CD1c-positive myeloid dendritic cell (primary cell): ENCODE results near the gene RARB.

Experiments
- DNase-seq: peaks from one replicate; pipeline ENCODE4 v3.0.0-alpha.2; 2016; ENCODE audit errors: extremely low spot score

RARB gene

DNA sequence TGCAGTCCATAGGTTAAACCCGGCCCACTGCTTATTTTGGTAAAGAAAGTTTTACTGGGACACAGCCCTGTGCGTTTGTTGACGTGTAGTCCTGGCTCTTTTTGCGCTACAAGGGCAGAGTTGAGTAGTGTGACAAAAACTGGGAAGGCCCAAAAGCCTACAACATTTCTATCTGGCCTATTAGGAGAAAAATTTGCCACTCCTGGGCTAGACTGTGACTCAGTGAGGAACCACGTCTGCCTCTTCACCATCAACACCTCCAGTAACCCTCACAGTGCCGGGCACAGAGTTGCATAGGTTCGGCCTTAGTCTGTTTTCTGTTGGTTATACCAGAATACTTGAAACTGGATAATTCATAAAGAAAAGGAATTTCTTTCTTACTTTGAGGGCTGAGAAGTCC lies 126.3 kb downstream of the RARB start:
- no peak for DNase-seq

DNA sequence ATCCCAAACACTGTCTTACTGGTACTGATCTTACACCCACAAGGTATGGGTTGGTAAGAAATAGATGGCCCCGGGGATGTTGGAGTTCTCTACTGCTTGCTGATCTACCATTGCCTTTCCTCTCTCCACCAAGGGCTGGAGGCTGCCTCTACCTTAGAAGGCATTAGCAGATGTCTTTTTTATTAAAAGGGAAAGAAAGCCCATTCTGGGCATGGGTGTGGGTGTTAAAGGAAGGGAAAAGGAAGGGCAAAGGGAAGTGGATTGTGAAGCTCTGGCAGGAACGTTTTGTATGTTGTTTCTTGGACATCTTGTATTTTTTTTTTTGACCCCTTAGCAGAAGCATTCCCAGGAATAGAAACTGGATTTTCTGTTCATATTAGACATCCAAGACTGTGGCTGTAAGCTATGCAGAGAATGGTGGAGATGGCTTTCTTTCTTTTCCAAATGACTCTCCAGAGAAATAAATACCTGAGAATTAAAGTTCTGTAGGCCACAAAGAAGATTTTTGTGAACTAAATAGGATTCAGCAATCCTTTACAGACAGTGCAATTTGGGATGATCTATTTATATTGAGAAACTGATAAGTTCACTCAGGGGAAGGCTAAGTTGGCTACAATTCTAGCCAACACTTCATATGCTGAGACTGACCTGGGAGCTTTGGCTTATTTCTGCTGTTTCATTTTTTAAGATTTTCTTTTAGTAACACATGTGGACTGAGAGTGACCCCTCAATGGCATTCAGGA lies 127.8 kb downstream of the RARB start:
- no peak for DNase-seq

DNA sequence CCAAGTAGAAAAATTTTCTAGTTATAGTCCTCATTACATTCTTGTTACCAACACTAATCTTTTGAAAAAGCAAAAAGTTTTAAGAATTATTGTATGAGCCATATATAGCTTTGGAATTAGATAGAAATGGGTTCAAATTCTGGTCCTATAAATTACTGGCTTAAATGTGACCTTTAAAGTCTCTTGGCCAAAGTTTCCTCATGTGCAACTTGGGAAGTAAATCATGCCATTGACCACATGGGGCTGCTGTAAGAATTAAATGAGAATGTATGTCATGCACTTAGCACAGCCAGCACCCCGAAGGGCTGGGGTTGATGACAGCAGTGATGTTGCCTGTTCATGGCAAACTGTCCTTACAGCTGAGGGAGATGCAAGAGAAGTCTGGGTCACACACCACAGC lies 128.4 kb downstream of the RARB start:
- no peak for DNase-seq

DNA sequence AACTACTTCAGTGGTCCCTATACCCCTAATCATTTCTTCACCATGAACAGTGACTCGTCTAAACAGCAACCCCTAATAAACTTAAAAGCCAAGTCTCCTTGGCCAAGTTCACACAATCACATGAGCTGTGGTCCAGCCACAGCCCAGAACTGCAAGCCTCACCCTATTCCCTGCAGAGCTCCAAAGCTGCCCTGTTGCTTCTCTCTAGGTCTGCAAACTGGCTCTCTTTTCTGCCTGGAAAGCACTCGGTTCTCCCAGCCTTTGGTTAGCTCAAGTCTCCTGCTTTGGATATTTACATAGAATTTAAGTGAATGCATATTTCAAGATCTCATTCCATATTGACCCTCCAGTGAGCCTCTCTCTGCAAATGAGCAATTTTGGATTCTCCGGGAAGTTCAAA lies 129.6 kb downstream of the RARB start:
- no peak for DNase-seq

DNA sequence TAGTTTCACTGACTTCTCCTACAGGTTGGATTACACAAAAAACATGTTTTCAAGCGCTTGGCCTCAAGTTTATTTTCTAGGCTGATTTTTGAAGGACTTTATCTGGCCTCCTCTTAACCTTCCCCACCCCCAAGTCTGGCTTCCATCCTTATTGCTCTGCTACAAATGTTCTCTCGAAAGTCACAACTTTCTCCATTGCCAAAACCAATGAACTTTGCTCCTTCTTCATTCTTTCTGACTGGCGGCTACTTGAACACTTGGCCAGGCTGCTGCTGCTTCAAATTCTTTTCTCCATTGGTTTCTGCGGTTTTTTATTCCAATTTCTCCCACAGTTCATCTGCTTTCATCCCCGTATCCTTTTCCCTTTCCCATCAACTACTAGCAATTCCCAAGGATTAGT lies 130.1 kb downstream of the RARB start:
- DNase-seq: no peak

DNA sequence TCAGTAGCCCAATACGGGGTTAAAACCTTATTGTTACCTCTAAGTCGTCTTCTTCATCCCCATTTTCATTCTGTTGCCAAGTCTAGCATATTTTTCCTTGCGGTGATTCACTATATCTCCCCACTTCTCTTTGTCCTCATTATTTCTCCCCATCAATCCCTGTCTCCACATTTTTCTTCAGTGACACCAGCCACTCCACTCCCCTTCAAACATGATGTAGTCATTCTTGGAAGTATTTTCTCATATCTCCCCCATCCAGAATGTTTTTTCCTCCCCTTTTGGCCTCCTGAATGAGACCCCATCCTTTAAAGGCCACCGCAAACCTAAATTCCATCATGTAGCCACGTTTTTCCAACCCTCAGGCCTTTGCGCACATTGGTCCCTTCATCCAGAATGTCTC lies 130.7 kb downstream of the RARB start:
- no peak for DNase-seq

DNA sequence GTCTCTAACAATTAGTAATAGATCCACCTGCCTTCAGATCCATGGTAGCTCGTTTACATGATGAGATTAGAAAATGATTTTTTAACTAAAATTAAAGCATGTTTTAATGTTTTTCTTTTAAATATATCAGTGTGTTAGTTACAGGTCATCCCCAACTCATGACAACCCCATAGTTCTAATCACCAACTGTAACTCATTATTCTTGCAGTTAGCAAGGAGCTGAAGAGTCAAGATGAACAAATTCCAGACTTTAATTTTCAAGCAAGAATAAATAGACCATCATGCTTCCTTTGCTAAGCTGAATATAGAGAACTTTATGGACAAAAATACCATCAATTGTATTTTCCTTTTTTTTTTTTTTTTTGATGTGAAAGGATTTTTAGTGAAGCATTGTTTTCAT lies 135.5 kb downstream of the RARB start:
- DNase-seq: no peak

DNA sequence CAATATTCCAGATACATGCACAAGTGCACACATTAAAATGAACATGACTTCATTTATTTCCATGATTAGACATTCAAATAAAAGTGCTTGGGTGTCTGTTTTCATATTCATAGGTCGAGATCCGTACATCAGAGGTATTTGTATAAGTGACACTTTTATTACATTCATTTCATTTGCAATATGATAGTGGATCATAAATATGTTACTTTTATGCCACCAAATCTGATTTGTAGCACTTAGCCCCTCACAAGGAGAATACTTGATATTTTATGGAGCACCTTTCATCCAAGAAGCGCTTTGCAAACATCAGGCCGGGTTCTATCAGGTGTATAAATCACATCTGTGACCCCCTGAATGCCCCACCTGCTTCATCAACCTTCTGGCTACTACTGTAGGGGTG lies 136.0 kb downstream of the RARB start:
- DNase-seq: no peak

DNA sequence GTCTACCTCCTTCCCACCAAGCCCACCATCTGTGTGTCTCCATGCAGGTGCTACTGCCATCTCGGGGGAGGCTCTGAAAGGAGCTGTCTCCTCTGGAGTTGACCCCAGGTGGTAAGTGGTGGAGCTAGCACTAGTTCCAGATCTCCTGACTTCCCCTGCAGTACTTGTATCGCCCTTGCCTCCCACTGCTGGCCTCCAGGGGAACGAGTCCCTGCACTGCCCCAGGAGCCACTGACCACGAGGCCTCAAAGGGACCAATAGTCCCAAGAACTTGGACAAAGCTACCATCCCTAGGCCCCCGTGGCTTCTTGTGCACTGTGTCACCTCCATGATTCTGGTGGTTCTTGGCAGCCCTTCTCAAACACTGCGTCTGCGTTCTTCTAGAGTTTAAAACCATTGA lies 137.7 kb downstream of the RARB start:
- no peak for DNase-seq

DNA sequence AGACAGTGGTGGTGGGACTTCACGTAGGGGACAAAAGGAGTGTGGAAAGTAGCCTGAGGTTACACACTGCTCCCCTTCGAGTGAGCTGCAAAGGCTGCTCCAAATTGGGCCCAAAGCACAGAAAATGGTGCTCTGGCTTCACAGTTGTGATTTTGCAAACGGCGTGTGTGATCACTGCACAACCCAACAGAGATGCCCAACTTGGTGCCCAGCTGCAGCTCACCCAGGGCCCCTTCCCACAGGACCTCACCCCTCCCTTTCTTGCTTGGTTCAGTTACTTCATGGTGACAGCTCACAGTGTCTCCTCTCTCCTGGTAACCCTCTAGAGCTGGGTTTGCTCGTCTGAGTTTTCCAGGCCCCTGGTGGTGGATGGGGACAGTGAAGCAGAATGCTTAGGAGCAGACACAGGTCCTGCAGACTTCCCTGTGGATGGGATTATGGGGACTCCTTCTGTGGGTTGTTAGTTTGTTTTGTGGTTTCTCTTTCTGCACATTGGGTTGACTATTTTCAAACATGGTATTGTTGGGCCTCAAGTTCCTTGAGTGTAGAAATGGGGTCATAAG lies 138.4 kb downstream of the RARB start:
- no peak for DNase-seq

DNA sequence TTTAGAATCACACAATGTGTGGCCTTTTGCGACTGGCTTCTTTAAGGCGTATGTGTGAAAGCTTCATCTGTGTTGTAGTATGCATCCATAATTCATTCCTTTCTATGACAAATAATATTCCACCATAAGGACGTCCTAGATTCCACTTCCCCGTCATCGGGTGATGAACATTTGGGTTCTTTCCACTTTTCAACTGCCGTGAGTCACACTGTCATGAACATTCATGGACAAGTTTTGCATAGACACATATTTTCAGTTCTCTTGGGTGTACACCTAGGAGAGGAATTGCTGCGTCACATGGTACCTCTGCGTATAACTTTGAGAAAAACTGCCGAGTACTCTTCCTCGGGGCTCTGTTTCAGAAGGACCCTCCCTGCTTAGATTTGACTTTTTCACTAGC lies 139.3 kb downstream of the RARB start:
- DNase-seq: no peak

DNA sequence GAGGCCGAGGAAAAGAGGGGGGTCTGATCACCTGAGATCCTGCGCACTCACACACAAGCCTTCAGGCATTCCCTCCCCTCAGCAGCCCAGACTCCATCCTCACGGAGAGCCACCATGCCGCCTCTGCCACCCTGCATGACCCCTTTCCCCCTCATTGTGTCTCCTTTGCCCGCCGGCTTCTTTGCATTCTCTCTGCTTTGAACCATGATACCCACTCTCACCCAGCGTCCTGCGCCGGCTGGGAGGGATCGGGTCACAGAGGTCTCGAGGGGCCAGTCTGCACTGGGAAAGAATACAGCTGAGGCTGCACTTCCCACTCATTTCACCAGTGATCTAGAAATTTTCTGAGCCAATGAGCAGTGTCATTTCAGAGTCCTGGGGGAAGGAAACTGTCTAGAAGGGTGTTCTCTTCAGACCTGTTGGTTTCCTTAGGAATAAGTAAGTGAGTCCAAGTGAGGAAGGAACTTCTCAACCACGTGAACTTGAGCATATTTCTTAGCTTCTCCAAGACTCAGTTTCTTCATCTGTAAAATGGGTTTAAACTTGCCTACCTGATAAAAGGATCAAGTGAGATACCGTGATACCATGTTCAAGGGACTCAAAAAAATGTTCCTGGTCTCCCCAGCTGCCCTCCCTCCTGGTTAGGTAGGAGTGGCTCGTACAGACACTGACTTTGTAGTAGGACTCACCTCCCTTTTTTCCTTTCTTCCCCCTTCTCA lies 139.9 kb downstream of the RARB start:
- DNase-seq: no peak

DNA sequence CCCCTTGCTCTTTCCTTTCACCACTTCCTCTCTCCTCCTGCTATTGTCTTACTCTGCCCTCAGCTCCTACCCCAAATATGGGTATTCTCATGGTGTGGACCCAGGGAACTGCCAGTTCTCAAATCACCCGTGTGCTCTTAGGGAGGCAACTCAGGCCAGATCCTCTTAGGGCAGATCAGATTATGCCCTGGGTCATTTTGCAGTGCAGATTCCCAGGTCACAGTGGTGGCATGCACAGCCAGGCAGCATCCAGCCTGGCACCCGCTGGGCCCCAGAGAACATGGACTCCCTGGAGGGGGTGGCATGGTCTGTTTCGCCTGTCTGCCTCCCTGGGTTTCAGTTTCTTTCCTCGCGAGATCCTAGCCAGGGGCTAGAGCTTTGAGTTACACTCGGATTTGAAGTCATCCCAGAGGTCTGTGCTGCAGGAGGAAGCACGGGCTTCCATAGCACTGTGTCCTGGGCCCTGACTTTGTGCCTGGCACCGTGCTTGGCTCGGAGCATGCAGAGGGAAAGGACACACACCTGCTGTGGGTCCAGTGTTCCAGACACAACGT lies 140.5 kb downstream of the RARB start:
- no peak for DNase-seq

DNA sequence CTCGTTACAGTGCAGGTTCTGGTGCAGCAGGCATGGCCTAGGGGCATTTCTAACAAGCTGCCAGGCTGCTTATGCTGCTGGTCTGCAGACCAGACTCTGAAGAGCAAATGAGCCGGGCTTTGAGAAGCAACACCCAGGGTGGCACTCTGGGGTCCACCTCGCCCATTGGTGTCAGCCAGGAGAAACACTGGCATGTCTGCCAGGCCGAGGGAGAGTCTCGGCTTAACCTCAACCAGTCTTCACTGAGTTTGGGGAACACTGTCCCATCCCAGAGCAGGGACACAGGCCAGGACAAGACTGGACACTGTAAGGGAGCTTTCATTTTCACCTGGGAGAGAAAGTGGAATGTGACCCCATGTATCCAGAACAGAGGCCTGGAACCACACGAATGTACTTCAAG lies 143.2 kb downstream of the RARB start:
- DNase-seq: no peak

DNA sequence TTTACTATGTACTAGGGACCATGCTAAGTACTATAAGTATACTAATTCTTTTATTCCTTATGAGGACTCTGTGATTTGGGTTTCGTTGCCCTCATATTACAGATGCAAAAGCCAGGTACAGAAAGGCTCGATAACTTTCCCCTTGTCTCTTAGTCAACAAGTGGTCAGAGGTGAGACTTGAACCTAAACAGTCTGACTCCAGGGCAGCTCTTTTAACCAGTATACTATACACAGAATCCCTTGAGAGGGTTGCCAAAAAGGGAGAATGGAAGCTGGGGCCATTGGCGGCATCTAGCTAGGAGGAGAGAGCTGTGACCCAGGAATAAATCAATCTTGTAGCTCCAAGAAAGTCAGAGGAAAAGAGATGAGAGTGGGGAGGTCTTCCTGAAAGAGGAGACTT lies 144.3 kb downstream of the RARB start:
- DNase-seq: no peak

DNA sequence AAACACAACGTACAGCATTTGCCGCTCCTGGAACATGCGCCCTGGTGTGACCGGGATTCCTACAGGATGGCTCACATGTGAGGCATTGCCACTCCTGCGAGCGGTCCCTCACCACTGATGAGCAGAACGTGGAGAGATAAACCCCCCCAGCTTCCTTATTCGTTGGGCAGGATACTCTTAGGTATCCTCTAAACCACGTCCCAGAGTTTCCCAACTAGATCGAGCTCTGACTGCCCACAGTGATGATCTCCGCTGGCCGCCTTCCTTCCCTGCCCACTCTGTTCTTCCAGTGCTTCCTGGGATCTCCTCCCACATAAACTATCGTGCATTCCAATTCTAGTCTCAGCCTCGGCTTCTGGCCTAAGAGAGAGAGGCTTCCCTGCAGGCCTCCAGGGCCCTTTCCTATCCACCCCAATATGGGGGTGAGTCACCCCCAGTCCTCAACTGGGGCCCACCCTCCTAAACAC lies 144.9 kb downstream of the RARB start:
- no peak for DNase-seq

DNA sequence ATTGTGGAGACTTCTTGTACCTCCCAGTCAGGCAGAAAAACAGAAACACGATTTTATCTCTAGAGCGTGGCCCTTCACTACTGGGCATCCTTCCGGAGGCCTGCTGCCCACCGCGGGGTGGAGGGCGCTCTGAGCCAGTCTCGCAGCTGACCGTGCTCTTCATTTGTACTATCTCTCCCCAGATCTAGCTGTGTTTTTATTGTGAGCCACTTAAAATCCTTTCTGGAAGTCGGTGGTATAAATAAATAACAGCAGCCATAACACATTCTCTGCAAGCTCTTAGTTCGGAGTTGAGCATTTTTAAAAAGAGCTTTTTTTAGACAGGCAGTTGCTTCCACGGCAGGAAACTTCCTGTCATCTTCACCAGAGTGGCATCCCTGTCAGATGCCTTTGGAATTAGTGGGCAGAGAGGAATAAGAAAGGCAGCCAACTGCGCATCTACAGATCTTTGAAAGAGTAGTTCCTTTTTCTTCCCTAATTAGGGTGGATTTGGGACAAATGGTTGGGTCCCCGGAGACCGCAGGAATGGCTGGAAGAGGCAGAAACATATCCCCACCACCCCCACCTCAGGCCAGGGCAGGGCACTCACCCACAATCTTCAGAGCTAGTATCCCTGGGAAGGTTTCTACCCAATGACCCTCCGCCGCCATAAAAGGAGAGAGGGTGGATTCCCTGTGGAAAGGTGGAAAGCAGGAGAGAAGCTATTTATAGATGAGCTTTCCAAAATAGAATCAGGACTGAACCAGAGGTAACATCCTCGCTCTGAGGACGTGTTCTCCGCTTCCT lies 145.5 kb downstream of the RARB start:
- no peak for DNase-seq

DNA sequence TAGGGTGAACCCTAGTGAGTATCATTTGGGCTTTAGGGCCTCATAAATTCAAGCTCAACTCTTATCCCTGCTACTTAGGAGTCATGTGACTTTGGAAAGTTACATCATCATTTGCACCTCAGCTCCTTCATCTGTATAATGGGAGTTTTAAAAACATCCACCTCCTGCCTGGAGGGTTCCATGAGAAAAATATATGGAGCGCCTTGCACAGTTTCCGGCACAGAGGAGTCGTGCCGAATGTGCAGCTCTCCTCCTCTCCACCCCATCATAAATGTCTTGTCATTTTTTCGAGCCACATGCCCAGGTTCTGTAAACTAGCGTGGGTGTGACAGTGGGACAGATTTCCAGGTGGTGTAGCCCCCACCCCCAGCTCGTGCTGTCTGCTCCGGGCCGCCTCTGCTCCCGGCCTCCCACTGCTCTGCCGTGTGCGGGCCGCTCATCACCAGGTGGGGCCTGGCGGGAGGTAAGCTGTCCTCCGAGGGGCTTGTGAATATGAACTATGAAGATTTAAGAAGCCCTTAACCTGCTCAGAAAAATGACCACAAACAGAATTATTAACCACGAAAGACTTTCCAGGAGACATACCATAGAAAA lies 146.2 kb downstream of the RARB start:
- DNase-seq: no peak

DNA sequence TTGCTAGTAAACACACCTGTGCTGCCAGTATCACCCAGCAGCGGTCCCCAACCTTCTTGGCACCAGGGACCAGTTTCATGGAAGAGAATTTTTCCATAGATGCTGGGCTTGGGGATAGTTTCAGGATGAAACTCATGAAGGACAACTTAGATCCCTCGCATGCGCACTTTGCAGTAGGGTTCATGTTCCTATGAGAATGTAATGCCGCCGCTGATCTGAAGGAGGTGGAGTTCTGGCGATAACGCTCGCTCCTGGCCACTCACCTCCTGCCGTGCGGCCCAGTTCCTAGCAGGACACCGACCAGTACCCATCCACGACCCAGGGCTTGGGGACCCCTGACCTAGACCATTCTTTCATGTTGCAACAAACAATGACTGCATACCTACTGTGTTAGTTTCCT lies 146.9 kb downstream of the RARB start:
- no peak for DNase-seq

DNA sequence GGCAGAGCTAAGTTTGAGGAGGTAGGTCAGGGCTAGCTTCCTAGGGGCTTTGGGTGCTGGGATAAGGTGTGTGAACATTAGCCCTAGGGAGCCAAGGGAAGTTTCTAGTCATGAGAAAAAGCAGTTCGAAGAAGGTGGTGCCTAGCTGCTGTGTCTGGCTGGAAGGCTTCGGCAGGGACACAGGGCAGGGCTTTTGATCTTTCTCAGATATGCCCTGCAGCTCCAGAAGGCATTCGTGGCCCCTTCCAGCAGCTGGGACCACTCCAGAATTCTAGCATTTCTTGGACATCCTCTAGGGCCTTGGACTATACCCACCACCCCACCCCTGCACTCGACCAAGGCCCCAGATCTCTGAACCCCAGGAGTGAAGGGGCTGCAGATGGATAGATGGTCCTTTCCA lies 148.1 kb downstream of the RARB start:
- no peak for DNase-seq

DNA sequence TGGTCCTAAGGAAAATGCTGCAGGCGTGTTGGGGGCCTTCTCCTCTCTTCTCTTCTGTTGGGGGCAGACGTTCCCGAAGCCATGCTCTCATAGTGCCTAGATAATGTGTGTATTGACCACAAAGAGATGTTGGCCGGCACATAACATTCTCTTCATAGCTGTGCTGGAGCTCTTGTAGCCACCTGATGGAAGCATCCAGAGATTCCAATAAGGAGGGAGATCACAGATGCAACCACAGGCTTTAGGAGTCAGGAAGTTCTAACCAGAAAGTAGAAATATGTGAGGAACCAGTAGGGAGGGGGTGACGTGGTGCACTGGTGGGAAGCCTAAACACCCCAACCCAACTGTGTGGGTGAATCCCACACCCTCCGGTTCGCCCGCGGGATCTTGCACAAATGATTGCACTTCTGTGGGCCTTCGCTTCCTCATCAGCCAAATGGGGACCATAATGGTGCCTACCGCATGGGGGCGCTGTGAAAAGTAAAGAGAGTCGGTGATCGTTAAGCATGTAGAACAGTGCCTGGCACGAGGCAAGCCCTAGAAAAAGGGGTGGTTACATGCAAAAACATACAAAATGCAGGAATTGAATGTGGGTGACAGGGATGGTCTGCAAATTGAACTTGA lies 148.9 kb downstream of the RARB start:
- no peak for DNase-seq
